GM23338 (cell line): ENCODE data around the gene INSL3. TPM values are rescaled to one million over a fixed set of nuclear protein-coding genes. Genes with fewer than 3 reads are reported as not detected.

Experiments
- ATAC-seq: fragments of 200-7000 bp; cut with Tn5 transposase; 3 replicates; pipeline ENCODE4 v1.9.1; 2020
- DNase-seq: peaks from one replicate; pipeline ENCODE4 v3.0.0-alpha.2; 2015; ENCODE audit warnings: low spot score
- H2AFZ ChIP-seq: fragments of 200-600 bp; sonication (generic); 2 replicates; pipeline ENCODE4 v1.8.0; 2016; ENCODE audit warnings: antibody characterized with exemption, mild to moderate bottlenecking, moderate library complexity
- H3F3A ChIP-seq: fragments of 200-600 bp; sonication (generic); replicated peaks from 2 replicates; pipeline ENCODE4 v1.8.0; 2017; ENCODE audit warnings: antibody characterized with exemption, mixed run types, low read depth
- H3K27ac ChIP-seq: fragments of 200-600 bp; sonication (generic); 2 replicates; pipeline ENCODE4 v1.6.1; 2016; ENCODE audit warnings: low read depth
- H3K27me3 ChIP-seq: fragments of 200-600 bp; sonication (generic); 2 replicates; pipeline ENCODE4 v1.8.0; 2016; ENCODE audit warnings: mild to moderate bottlenecking, mixed run types, moderate library complexity; ENCODE audit not compliant: insufficient read depth
- H3K36me3 ChIP-seq: fragments of 200-600 bp; sonication (generic); 2 replicates; pipeline ENCODE4 v1.8.0; 2016; ENCODE audit warnings: mild to moderate bottlenecking; ENCODE audit not compliant: insufficient read depth
- H3K4me1 ChIP-seq: fragments of 200-600 bp; sonication (generic); 2 replicates; pipeline ENCODE4 v1.8.0; 2016; ENCODE audit warnings: mild to moderate bottlenecking, moderate library complexity; ENCODE audit not compliant: insufficient read depth
- H3K4me2 ChIP-seq: fragments of 200-600 bp; sonication (generic); 2 replicates; pipeline ENCODE4 v1.7.1; 2017; ENCODE audit warnings: mixed run types
- H3K4me3 ChIP-seq: fragments of 200-600 bp; sonication (generic); 2 replicates; pipeline ENCODE4 v1.6.1; 2016; ENCODE audit warnings: mixed run types
- H3K79me2 ChIP-seq: fragments of 200-600 bp; sonication (generic); replicated peaks from 2 replicates; pipeline ENCODE4 v1.8.0; 2017; ENCODE audit warnings: mild to moderate bottlenecking; ENCODE audit not compliant: insufficient read depth
- H3K9me2 ChIP-seq: fragments of 200-600 bp; sonication (generic); 2 replicates; pipeline ENCODE4 v1.8.0; 2017; ENCODE audit not compliant: insufficient read depth
- H4K20me1 ChIP-seq: fragments of 200-600 bp; sonication (generic); replicated peaks from 2 replicates; pipeline ENCODE4 v1.8.0; 2017; ENCODE audit warnings: mild to moderate bottlenecking; ENCODE audit not compliant: insufficient read depth
- H3K27ac Mint-ChIP-seq: 2 replicates; pipeline ENCODE4 v1.8.0; 2020; ENCODE audit warnings: inconsistent platforms, mild to moderate bottlenecking, moderate library complexity, mixed read lengths
- H3K27me3 Mint-ChIP-seq: 3 replicates; pipeline ENCODE4 v1.8.0; 2022; ENCODE audit warnings: low read depth, mild to moderate bottlenecking, moderate library complexity, mixed read lengths, inconsistent platforms; ENCODE audit not compliant: insufficient read depth, poor library complexity
- H3K36me3 Mint-ChIP-seq: 3 replicates; pipeline ENCODE4 v1.8.0; 2021; ENCODE audit warnings: low read depth, mild to moderate bottlenecking, inconsistent platforms, moderate library complexity, mixed read lengths
- H3K4me1 Mint-ChIP-seq: 3 replicates; pipeline ENCODE4 v1.8.0; 2020; ENCODE audit warnings: mild to moderate bottlenecking, inconsistent platforms, mixed read lengths
- H3K4me3 Mint-ChIP-seq: 3 replicates; pipeline ENCODE4 v1.8.0; 2021; ENCODE audit warnings: moderate library complexity, mild to moderate bottlenecking, inconsistent platforms, mixed read lengths
- H3K9me3 Mint-ChIP-seq: 3 replicates; pipeline ENCODE4 v1.8.0; 2020; ENCODE audit warnings: moderate library complexity, mild to moderate bottlenecking, inconsistent platforms, mixed read lengths
- CREB1 ChIP-seq: fragments of 250-450 bp; sonication (Bioruptor Pico); IDR thresholded peaks from 2 replicates; pipeline ENCODE4 v1.5.0; 2020; ENCODE audit warnings: low read depth, mild to moderate bottlenecking, moderate library complexity
- EZH2 ChIP-seq: fragments of 200-600 bp; sonication (generic); IDR thresholded peaks from one replicate; pipeline ENCODE4 v1.8.0; 2017; ENCODE audit warnings: antibody characterized with exemption, mild to moderate bottlenecking, low read depth; ENCODE audit not compliant: unreplicated experiment
- EZH2phosphoT487 ChIP-seq: fragments of 200-600 bp; sonication (generic); IDR thresholded peaks from one replicate; pipeline ENCODE4 v1.8.1; 2018; ENCODE audit warnings: antibody characterized with exemption; ENCODE audit not compliant: unreplicated experiment
- JUNB ChIP-seq: IDR thresholded peaks from one replicate; pipeline ENCODE4 v1.6.1; 2016; ENCODE audit warnings: antibody characterized with exemption; ENCODE audit not compliant: unreplicated experiment
- NANOG ChIP-seq: IDR thresholded peaks from 2 replicates; pipeline ENCODE4 v1.6.1; 2016; ENCODE audit warnings: antibody characterized with exemption, borderline replicate concordance
- POLR2AphosphoS5 ChIP-seq: IDR thresholded peaks from 2 replicates; pipeline ENCODE4 v1.6.1; 2016; ENCODE audit warnings: antibody characterized with exemption, low read depth
- STAT1 ChIP-seq: IDR thresholded peaks from one replicate; pipeline ENCODE4 v1.6.1; 2016; ENCODE audit warnings: antibody characterized with exemption; ENCODE audit not compliant: unreplicated experiment
- ZNF114 ChIP-seq: fragments of 250-450 bp; sonication (Bioruptor Pico); IDR thresholded peaks from 2 replicates; pipeline ENCODE4 v1.5.0; 2020; ENCODE audit warnings: mild to moderate bottlenecking, moderate library complexity
- ZNF331 ChIP-seq: fragments of 250-450 bp; sonication (Bioruptor Pico); IDR thresholded peaks from 2 replicates; pipeline ENCODE4 v1.5.0; 2020; ENCODE audit warnings: low read depth, mild to moderate bottlenecking, moderate library complexity
- polyA plus RNA-seq: library from polyadenylated mRNA; unstranded; fragments of >200 nt; fragmentation: Nextera tagmentation; extraction: Ambion mirVana; gene quantifications from 2 replicates; pipeline ENCODE4 v1.2.1, GENCODE V29; 2016
- total RNA-seq: library from RNA; depleted of rRNA; stranded (reverse); fragments of >200 nt; shearing (Covaris generic); gene quantifications from 2 replicates; pipeline ENCODE4 v1.2.3, GENCODE V29; 2014
- TF ChIP-seq, protein P1 (sequence below), 2 experiments: fragments of 200-600 bp in 1 of 2; sonication (generic) in 1 of 2; conservative IDR thresholded peaks; 2 replicates each; pipeline versions ENCODE4 v1.5.1 to v1.6.1; 2016 to 2017; ENCODE audit warnings: antibody characterized with exemption in 2 of 2, low read depth in 2 of 2, mild to moderate bottlenecking in 2 of 2, moderate library complexity in 1 of 2
- TF ChIP-seq, protein P2 (sequence below): fragments of 250-450 bp; sonication (Bioruptor Pico); IDR thresholded peaks from 2 replicates; pipeline ENCODE4 v1.5.0; 2020; ENCODE audit warnings: mild to moderate bottlenecking, moderate library complexity
- TF ChIP-seq, protein P3 (sequence below): IDR thresholded peaks from 2 replicates; pipeline ENCODE4 v1.6.1; 2016; ENCODE audit warnings: antibody characterized with exemption
- TF ChIP-seq, protein P4 (sequence below): IDR thresholded peaks from one replicate; pipeline ENCODE4 v1.6.1; 2018; ENCODE audit warnings: antibody characterized with exemption; ENCODE audit not compliant: unreplicated experiment

INSL3 gene
- total and polyA plus RNA-seq, 2 experiments from 2014 or later = 0.76 TPM; not detected in 1

DNA sequence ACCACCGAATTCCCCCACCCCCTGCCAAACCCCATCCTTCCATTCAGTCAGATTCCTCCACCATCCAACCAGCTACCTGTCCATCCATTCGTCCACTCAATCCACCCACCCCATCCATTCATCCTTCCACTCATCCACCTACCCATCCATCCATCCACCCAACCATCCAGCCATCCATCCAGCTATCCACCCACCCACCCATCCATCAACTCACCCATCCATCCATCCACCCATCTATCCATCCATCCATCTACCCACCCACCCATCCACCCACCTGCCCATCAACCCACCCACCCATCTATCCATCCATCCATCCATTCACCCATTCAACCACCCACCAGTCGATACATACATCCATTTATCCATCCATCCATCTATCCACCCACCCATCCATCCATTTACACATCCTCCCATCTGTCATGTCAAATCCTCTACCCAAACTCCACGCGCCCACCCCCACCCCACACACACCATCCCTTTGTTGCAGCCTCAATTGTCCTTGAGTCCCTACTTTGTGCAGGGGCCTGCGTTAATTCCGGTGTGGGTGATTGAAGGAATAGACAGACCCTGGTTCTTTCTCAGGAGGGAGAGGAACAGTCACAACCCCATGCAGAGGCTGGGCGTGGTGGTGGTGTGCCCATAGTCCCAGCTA, 45.1 kb upstream of the INSL3 start:
- ATAC-seq (no peak), DNase-seq (no peak)
- Mint-ChIP-seq H3K4me3 (no peak overlapping the region), H3K9me3 (no peaks in the 10 kb centered on the region), H3K4me1 (peaks cover 18% of the 10 kb centered on the region), H3K27me3 (peaks cover 48% of the 10 kb centered on the region), H3K27ac (no peak overlapping the region; the same call in 1 of the 2 replicates), H3K36me3 (peaks cover 45% of the 10 kb centered on the region)
- Histone ChIP-seq H3F3A (peaks cover 54% of the 10 kb centered on the region), H3K4me2 (no peak overlapping the region), H3K79me2 (peaks cover 13% of the 10 kb centered on the region), H3K36me3 (peaks cover 23% of the 10 kb centered on the region), H3K4me1 (peaks cover 14% of the 10 kb centered on the region; the same call in 1 of the 2 replicates), H2AFZ (no peak overlapping the region), H4K20me1 (peaks cover 32% of the 10 kb centered on the region), H3K4me3 (no peak overlapping the region), H3K27ac (no peak overlapping the region), H3K9me2 (no peaks in the 10 kb centered on the region), H3K27me3 (peaks cover 19% of the 10 kb centered on the region)
- TF ChIP-seq, protein P1, sequence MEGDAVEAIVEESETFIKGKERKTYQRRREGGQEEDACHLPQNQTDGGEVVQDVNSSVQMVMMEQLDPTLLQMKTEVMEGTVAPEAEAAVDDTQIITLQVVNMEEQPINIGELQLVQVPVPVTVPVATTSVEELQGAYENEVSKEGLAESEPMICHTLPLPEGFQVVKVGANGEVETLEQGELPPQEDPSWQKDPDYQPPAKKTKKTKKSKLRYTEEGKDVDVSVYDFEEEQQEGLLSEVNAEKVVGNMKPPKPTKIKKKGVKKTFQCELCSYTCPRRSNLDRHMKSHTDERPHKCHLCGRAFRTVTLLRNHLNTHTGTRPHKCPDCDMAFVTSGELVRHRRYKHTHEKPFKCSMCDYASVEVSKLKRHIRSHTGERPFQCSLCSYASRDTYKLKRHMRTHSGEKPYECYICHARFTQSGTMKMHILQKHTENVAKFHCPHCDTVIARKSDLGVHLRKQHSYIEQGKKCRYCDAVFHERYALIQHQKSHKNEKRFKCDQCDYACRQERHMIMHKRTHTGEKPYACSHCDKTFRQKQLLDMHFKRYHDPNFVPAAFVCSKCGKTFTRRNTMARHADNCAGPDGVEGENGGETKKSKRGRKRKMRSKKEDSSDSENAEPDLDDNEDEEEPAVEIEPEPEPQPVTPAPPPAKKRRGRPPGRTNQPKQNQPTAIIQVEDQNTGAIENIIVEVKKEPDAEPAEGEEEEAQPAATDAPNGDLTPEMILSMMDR (conservative IDR thresholded peaks at IDR 0.05; ENCODE audit: low read depth in 2 of 2) = no peak
- TF ChIP-seq POLR2AphosphoS5 (no peak), ZNF331 (no peak), NANOG (no peak), EZH2phosphoT487 (no peak), CREB1 (CRISPR knock-in tag) (no peak), ZNF114 (no peak), JUNB (no peak), STAT1 (no peak), EZH2 (no peak)
- TF ChIP-seq, protein P2, sequence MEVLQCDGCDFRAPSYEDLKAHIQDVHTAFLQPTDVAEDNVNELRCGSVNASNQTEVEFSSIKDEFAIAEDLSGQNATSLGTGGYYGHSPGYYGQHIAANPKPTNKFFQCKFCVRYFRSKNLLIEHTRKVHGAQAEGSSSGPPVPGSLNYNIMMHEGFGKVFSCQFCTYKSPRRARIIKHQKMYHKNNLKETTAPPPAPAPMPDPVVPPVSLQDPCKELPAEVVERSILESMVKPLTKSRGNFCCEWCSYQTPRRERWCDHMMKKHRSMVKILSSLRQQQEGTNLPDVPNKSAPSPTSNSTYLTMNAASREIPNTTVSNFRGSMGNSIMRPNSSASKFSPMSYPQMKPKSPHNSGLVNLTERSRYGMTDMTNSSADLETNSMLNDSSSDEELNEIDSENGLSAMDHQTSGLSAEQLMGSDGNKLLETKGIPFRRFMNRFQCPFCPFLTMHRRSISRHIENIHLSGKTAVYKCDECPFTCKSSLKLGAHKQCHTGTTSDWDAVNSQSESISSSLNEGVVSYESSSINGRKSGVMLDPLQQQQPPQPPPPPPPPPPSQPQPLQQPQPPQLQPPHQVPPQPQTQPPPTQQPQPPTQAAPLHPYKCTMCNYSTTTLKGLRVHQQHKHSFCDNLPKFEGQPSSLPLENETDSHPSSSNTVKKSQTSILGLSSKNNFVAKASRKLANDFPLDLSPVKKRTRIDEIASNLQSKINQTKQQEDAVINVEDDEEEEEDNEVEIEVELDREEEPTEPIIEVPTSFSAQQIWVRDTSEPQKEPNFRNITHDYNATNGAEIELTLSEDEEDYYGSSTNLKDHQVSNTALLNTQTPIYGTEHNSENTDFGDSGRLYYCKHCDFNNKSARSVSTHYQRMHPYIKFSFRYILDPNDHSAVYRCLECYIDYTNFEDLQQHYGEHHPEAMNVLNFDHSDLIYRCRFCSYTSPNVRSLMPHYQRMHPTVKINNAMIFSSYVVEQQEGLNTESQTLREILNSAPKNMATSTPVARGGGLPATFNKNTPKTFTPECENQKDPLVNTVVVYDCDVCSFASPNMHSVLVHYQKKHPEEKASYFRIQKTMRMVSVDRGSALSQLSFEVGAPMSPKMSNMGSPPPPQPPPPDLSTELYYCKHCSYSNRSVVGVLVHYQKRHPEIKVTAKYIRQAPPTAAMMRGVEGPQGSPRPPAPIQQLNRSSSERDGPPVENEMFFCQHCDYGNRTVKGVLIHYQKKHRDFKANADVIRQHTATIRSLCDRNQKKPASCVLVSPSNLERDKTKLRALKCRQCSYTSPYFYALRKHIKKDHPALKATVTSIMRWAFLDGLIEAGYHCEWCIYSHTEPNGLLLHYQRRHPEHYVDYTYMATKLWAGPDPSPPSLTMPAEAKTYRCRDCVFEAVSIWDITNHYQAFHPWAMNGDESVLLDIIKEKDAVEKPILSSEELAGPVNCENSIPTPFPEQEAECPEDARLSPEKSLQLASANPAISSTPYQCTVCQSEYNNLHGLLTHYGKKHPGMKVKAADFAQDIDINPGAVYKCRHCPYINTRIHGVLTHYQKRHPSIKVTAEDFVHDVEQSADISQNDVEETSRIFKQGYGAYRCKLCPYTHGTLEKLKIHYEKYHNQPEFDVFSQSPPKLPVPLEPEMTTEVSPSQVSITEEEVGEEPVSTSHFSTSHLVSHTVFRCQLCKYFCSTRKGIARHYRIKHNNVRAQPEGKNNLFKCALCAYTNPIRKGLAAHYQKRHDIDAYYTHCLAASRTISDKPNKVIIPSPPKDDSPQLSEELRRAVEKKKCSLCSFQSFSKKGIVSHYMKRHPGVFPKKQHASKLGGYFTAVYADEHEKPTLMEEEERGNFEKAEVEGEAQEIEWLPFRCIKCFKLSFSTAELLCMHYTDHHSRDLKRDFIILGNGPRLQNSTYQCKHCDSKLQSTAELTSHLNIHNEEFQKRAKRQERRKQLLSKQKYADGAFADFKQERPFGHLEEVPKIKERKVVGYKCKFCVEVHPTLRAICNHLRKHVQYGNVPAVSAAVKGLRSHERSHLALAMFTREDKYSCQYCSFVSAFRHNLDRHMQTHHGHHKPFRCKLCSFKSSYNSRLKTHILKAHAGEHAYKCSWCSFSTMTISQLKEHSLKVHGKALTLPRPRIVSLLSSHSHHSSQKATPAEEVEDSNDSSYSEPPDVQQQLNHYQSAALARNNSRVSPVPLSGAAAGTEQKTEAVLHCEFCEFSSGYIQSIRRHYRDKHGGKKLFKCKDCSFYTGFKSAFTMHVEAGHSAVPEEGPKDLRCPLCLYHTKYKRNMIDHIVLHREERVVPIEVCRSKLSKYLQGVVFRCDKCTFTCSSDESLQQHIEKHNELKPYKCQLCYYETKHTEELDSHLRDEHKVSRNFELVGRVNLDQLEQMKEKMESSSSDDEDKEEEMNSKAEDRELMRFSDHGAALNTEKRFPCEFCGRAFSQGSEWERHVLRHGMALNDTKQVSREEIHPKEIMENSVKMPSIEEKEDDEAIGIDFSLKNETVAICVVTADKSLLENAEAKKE (CRISPR knock-in tag) = no peak
- TF ChIP-seq, protein P3, sequence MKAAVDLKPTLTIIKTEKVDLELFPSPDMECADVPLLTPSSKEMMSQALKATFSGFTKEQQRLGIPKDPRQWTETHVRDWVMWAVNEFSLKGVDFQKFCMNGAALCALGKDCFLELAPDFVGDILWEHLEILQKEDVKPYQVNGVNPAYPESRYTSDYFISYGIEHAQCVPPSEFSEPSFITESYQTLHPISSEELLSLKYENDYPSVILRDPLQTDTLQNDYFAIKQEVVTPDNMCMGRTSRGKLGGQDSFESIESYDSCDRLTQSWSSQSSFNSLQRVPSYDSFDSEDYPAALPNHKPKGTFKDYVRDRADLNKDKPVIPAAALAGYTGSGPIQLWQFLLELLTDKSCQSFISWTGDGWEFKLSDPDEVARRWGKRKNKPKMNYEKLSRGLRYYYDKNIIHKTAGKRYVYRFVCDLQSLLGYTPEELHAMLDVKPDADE = no peak
- TF ChIP-seq, protein P4, sequence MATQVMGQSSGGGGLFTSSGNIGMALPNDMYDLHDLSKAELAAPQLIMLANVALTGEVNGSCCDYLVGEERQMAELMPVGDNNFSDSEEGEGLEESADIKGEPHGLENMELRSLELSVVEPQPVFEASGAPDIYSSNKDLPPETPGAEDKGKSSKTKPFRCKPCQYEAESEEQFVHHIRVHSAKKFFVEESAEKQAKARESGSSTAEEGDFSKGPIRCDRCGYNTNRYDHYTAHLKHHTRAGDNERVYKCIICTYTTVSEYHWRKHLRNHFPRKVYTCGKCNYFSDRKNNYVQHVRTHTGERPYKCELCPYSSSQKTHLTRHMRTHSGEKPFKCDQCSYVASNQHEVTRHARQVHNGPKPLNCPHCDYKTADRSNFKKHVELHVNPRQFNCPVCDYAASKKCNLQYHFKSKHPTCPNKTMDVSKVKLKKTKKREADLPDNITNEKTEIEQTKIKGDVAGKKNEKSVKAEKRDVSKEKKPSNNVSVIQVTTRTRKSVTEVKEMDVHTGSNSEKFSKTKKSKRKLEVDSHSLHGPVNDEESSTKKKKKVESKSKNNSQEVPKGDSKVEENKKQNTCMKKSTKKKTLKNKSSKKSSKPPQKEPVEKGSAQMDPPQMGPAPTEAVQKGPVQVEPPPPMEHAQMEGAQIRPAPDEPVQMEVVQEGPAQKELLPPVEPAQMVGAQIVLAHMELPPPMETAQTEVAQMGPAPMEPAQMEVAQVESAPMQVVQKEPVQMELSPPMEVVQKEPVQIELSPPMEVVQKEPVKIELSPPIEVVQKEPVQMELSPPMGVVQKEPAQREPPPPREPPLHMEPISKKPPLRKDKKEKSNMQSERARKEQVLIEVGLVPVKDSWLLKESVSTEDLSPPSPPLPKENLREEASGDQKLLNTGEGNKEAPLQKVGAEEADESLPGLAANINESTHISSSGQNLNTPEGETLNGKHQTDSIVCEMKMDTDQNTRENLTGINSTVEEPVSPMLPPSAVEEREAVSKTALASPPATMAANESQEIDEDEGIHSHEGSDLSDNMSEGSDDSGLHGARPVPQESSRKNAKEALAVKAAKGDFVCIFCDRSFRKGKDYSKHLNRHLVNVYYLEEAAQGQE = no peak
